ENCODE data around the gene SIM1. TPM values are rescaled to one million over a fixed set of nuclear protein-coding genes. Genes with fewer than 3 reads are reported as not detected.

The SIM1 gene
- total and polyA plus RNA-seq, 4 donors = under 0.01 TPM; not detected in 3

DNA sequence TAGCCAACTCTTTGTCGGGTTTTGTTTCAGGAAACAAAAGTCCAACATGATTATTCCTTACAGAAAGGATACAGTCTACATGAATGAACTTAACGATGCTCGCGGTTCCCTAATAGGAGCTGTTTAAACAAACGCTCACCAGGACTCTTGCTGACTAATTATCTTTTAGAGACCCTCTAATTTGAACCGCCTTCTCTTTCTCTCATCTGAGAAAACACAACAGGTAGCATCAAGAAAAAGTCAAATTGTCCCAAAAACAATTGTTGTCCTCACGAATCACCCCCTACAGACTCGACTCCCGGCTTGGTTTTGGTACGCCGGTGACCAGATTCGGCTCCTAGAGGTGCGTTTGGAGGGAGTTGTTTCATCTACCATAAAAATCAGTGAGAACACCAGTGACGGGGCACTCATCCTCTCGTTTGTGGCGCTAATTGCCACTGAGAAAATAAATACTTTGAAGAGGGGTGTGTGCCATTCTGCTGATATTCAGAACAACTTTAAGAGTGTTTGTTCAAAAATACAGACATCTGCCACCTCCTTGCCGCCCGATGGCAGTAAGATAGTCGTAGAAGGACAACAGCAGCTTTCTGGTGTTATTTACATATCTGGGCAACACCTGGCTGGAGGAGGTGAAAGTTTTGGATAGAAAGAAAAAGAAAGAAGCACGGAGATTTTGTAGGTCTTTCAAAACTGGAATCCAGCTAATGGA is 1.1 kb upstream of the SIM1 start:
- H3K27ac ChIP-seq (ENCODE audit: low read depth in 1 of 2, low read length in 2 of 2) = no peak overlapping the region
- DNase-seq (ENCODE audit: low spot score) = no peak
- WGBS = 12% methylated on average over 20 of the region's 20 CpGs
- H3K9me3 ChIP-seq (ENCODE audit: control insufficient read depth in 4 of 4, low read length in 3 of 4) = peaks cover 0 to 18% (median 5%) of the 10 kb centered on the region in 4 donors
- no peak overlapping the region for H3K4me3 ChIP-seq (ENCODE audit: low read depth in 1 of 3, low read length in 3 of 3)
- TF ChIP-seq, protein P1, sequence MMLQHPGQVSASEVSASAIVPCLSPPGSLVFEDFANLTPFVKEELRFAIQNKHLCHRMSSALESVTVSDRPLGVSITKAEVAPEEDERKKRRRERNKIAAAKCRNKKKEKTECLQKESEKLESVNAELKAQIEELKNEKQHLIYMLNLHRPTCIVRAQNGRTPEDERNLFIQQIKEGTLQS (IDR thresholded peaks at IDR 0.05) = no peak
- TF ChIP-seq MAX (IDR thresholded peaks at IDR 0.05) (no peak), NR2F2 (IDR thresholded peaks at IDR 0.05) (no peak), SP1 (IDR thresholded peaks at IDR 0.05) (no peak), RXRA (IDR thresholded peaks at IDR 0.05) (no peak), EGR1 (IDR thresholded peaks at IDR 0.05; ENCODE audit: low read depth in 2 of 2) (no peak), TAF1 (conservative IDR thresholded peaks at IDR 0.05) (no peak), GABPA (IDR thresholded peaks at IDR 0.05 in 1 of 2, conservative IDR thresholded peaks at IDR 0.05 in 1 of 2) (no peak), JUND (IDR thresholded peaks at IDR 0.05) (no peak), REST (IDR thresholded peaks at IDR 0.05) (no peak)
- peaks cover 3 to 19% (median 5%) of the 10 kb centered on the region in 4 donors for H3K4me1 ChIP-seq (ENCODE audit: control insufficient read depth in 4 of 4, insufficient read depth in 4 of 4, low read length in 3 of 4)
- no peak overlapping the region for H3K9ac ChIP-seq (ENCODE audit: low read depth in 1 of 2, low read length in 2 of 2)
- H3K27me3 ChIP-seq (ENCODE audit: control insufficient read depth in 4 of 4, insufficient read depth in 4 of 4, low read length in 3 of 4) = peaks cover 15 to 59% (median 26%) of the 10 kb centered on the region in 4 donors
- no peaks in the 10 kb centered on the region for H3K36me3 ChIP-seq (ENCODE audit: control insufficient read depth in 4 of 4, insufficient read depth in 3 of 4, low read depth in 1 of 4, low read length in 3 of 4)

GRCh38 chr6:100464162-100464851 is 414 bp downstream of the SIM1 start:
- peaks cover 0 to 17% (median 5%) of the 10 kb centered on the region in 4 donors for H3K9me3 ChIP-seq (ENCODE audit: control insufficient read depth in 4 of 4, low read length in 3 of 4)
- H3K4me1 ChIP-seq (ENCODE audit: control insufficient read depth in 4 of 4, insufficient read depth in 4 of 4, low read length in 3 of 4) = peaks cover 3 to 19% (median 5%) of the 10 kb centered on the region in 4 donors
- H3K27ac ChIP-seq (ENCODE audit: low read depth in 1 of 2, low read length in 2 of 2) = no peak overlapping the region
- no peak for DNase-seq (ENCODE audit: low spot score)
- H3K9ac ChIP-seq (ENCODE audit: low read depth in 1 of 2, low read length in 2 of 2) = no peak overlapping the region
- TF ChIP-seq HNF4G (IDR thresholded peaks at IDR 0.05) (no peak), MAX (IDR thresholded peaks at IDR 0.05) (no peak), SP1 (IDR thresholded peaks at IDR 0.05) (no peak), FOXA1 (IDR thresholded peaks at IDR 0.05) (no peak)
- TF ChIP-seq, protein P2, sequence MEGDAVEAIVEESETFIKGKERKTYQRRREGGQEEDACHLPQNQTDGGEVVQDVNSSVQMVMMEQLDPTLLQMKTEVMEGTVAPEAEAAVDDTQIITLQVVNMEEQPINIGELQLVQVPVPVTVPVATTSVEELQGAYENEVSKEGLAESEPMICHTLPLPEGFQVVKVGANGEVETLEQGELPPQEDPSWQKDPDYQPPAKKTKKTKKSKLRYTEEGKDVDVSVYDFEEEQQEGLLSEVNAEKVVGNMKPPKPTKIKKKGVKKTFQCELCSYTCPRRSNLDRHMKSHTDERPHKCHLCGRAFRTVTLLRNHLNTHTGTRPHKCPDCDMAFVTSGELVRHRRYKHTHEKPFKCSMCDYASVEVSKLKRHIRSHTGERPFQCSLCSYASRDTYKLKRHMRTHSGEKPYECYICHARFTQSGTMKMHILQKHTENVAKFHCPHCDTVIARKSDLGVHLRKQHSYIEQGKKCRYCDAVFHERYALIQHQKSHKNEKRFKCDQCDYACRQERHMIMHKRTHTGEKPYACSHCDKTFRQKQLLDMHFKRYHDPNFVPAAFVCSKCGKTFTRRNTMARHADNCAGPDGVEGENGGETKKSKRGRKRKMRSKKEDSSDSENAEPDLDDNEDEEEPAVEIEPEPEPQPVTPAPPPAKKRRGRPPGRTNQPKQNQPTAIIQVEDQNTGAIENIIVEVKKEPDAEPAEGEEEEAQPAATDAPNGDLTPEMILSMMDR (IDR thresholded peaks at IDR 0.05; ENCODE audit: low read depth, low read length, missing input control) = no peak
- H3K36me3 ChIP-seq (ENCODE audit: control insufficient read depth in 4 of 4, insufficient read depth in 3 of 4, low read depth in 1 of 4, low read length in 3 of 4) = no peaks in the 10 kb centered on the region
- 11% methylated on average over 46 of the region's 46 CpGs for WGBS
- H3K4me3 ChIP-seq (ENCODE audit: low read depth in 1 of 3, low read length in 3 of 3) = no peak overlapping the region
- peaks cover 7 to 66% (median 26%) of the 10 kb centered on the region in 4 donors for H3K27me3 ChIP-seq (ENCODE audit: control insufficient read depth in 4 of 4, insufficient read depth in 4 of 4, low read length in 3 of 4)

Measured in liver (tissue), 9 donors.